IPS-15b (cell line): ENCODE measurements around the gene TK2.

ENCODE experiments used
- H3K27me3 ChIP-seq: one replicate; pipeline ENCODE4 v1.6.1; 2013; ENCODE audit warnings: low read length; ENCODE audit not compliant: control insufficient read depth, insufficient read depth
- H3K36me3 ChIP-seq: one replicate; pipeline ENCODE4 v1.6.1; 2013; ENCODE audit warnings: low read length; ENCODE audit not compliant: control insufficient read depth, insufficient read depth
- H3K4me1 ChIP-seq: one replicate; pipeline ENCODE4 v1.6.1; 2013; ENCODE audit warnings: mild to moderate bottlenecking, low read length; ENCODE audit not compliant: control insufficient read depth, insufficient read depth
- H3K4me3 ChIP-seq: one replicate; pipeline ENCODE4 v1.5.1; 2013; ENCODE audit warnings: low read depth, low read length
- H3K9ac ChIP-seq: one replicate; pipeline ENCODE4 v1.6.1; 2013; ENCODE audit warnings: low read depth, mild to moderate bottlenecking, low read length
- H3K9me3 ChIP-seq: one replicate; pipeline ENCODE4 v1.6.1; 2013; ENCODE audit warnings: mild to moderate bottlenecking, low read length; ENCODE audit not compliant: control insufficient read depth, insufficient read depth

The TK2 gene

GRCh38 chr16:66480265-66481080 is 69.4 kb downstream of the TK2 start:
- no peaks in the 10 kb centered on the region for H3K36me3 ChIP-seq
- no peak overlapping the region for H3K4me3 ChIP-seq
- no peak overlapping the region for H3K9ac ChIP-seq
- no peaks in the 10 kb centered on the region for H3K9me3 ChIP-seq
- H3K4me1 ChIP-seq: peaks cover 3% of the 10 kb centered on the region
- peaks cover 5% of the 10 kb centered on the region for H3K27me3 ChIP-seq

- Histone ChIP-seq H3K9me3 (no peaks in the 10 kb centered on the region), H3K9ac (no peak overlapping the region), H3K36me3 (no peaks in the 10 kb centered on the region), H3K4me1 (peaks cover 3% of the 10 kb centered on the region), H3K27me3 (peaks cover 5% of the 10 kb centered on the region), H3K4me3 (no peak overlapping the region)
These were observed 70.2 kb downstream of the TK2 start for GRCh38 chr16:66479661-66480264.

DNA sequence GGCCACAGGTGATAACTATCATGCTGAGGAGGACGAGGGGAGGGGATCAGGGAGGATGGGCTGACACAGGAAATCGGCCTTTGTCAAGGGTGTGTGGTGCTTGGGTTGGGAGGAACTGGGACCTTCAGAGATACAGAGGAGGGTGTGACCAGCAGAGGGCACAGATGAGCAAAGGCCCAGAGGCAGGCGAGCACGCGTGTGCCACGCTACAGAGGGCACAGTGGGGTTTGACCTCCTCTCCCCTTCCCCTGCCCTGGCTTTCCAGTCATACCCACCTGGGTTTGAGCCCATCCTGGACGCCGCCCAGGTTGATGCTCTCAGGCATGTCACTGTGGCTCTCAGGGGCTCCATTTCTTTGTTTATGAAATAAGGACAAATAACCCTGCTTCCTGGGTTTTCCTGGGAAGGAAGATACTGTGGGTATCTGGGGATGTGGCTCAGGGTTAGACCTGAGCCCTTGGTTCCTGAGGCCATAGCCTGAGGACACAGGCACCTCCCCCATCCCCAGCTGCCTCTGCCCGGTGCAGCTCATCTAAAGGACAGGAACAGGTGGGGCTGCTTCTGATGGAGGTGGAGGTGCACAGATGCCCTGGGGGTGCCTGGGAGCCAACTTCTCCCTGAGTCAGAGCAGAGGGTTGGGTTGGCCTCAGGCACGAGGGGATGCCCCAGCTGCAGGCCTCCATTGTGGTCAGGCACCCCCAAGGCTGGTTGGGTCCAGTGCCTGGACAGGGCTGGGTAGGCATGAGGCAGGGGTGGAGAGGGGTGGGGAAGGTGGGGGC is 71.0 kb downstream of the TK2 start:
- no peak overlapping the region for H3K9ac ChIP-seq
- H3K36me3 ChIP-seq: no peaks in the 10 kb centered on the region
- H3K4me1 ChIP-seq: peaks cover 3% of the 10 kb centered on the region
- peaks cover 5% of the 10 kb centered on the region for H3K27me3 ChIP-seq
- H3K9me3 ChIP-seq: no peaks in the 10 kb centered on the region
- H3K4me3 ChIP-seq: no peak overlapping the region

DNA sequence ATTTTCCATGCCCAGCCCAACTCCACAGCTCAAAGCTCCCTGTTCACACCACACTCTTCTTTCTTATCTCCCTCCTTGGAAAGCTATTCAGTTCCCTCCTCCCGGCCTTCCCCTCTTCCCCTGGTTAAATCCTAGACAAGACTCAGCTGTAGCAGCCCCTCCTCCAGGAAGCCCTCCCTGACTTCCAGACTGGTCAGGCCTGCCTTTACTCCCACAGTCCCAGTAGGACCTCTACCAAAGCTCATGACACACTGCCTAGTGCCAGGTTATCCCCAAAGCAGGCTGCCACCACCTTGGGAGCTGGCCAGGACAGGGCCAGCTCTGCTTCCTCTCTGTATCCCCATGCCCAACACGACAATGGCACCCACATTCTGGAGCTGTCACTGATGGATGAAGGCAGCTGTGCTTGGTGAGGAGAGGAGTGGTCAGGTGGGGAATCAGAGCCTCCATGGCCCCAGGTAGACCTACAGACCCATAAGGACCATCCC is 72.8 kb downstream of the TK2 start:
- no peaks in the 10 kb centered on the region for H3K36me3 ChIP-seq
- no peaks in the 10 kb centered on the region for H3K9me3 ChIP-seq
- H3K4me1 ChIP-seq: peaks cover 3% of the 10 kb centered on the region
- no peak overlapping the region for H3K4me3 ChIP-seq
- no peaks in the 10 kb centered on the region for H3K27me3 ChIP-seq
- no peak overlapping the region for H3K9ac ChIP-seq

DNA sequence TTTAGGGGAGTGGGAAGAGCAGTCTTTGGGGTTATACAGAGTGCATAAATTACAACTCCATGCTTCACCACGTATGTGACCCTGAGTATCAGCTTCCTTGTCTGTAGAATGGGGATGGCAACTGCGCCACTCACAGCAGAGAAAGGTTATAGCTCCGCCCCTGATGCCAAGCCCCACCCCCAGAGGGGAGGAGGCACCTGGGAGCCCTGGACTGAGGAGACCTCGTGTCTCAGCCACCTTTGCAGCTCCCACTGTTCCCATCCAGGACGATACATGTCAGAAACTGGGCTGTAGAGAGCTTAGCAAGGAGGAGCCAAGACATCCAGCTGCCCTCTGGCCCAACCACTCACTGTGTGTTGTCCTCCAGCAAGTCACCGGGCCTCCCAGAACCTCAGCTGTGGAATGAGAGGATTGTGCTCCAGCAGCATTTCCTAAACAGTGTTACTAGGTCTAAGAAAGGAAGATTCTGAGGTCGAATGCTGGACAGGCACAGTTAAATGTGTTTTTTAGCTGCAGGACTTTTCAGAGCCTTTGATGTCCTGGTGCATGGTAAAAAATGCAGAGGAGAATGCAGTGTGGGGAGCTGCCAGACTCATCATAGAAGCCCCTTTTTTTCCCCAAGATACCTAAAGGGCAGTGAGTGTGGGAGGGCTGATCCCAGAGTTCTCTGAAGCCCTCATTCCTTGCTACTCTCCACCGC is 73.4 kb downstream of the TK2 start:
- Histone ChIP-seq H3K27me3 (no peaks in the 10 kb centered on the region), H3K36me3 (no peaks in the 10 kb centered on the region), H3K4me1 (peaks cover 3% of the 10 kb centered on the region), H3K9me3 (no peaks in the 10 kb centered on the region), H3K9ac (no peak overlapping the region), H3K4me3 (no peak overlapping the region)

GRCh38 chr16:66475232-66475631 is 74.7 kb downstream of the TK2 start:
- H3K4me1 ChIP-seq: peaks cover 3% of the 10 kb centered on the region
- H3K27me3 ChIP-seq: no peaks in the 10 kb centered on the region
- no peak overlapping the region for H3K9ac ChIP-seq
- no peaks in the 10 kb centered on the region for H3K9me3 ChIP-seq
- no peak overlapping the region for H3K4me3 ChIP-seq
- H3K36me3 ChIP-seq: no peaks in the 10 kb centered on the region

DNA sequence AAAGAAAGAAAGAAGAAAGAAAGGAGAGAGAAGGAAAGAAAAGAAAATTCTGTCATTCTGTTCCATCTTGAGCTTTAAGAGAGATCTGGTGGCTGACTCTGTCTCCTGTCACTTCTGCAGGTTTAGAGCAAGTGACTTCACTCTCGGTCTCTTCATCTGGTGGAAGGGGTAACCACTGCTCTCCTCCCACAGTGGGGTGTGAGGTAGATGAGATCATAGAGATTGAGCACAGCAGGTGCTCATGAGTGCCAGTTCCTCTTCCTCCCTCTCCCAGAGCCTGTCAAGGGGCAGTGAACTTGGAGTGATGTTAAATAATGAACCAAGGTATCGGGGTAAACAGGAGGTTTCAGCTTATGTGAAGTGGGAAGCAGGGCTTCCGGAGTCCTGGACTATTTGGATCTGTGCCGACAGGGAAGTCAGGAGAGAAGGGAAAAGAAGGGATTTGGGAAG is 75.1 kb downstream of the TK2 start:
- H3K27me3 ChIP-seq: no peaks in the 10 kb centered on the region
- no peaks in the 10 kb centered on the region for H3K36me3 ChIP-seq
- H3K4me3 ChIP-seq: no peak overlapping the region
- H3K4me1 ChIP-seq: peaks cover 3% of the 10 kb centered on the region
- H3K9ac ChIP-seq: no peak overlapping the region
- H3K9me3 ChIP-seq: no peaks in the 10 kb centered on the region

GRCh38 chr16:66473654-66474519 is 76.0 kb downstream of the TK2 start:
- Histone ChIP-seq H3K4me1 (peaks cover 1% of the 10 kb centered on the region), H3K9ac (no peak overlapping the region), H3K27me3 (no peaks in the 10 kb centered on the region)

DNA sequence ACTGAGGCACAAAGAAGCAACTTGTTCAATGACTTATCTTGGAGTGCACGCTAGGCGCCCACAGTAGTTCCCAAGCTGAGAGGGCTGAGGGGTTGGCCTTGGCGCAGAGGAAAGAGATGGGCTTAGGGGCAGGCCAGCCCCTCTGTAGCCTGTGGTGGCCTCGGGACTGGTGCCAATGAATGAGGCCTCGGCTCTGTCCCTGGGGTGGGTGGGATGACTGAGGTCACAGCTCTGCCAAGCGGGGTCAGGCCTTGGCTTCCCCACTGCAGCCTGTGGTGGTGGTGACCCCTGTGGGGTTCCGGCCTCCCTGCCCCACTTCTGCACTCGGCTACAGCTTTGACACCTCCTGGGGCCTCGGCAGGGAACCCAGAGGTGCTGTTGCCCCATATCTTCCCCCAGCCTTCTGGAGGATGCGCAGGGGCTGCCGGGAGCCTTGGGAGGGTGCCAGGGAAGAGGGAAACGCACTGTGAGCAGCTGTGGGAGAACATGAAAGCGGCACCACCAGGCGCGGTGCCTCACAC is 76.8 kb downstream of the TK2 start:
- Histone ChIP-seq H3K4me3 (no peak overlapping the region), H3K27me3 (no peaks in the 10 kb centered on the region), H3K36me3 (no peaks in the 10 kb centered on the region), H3K9ac (no peak overlapping the region), H3K4me1 (no peaks in the 10 kb centered on the region), H3K9me3 (no peaks in the 10 kb centered on the region)

More at GRCh38 chr16:66473654-66474519, 76.0 kb downstream of the TK2 start:
- Histone ChIP-seq H3K9me3 (no peaks in the 10 kb centered on the region), H3K36me3 (no peaks in the 10 kb centered on the region), H3K4me3 (no peak overlapping the region)

GRCh38 chr16:66471716-66472393 is 78.1 kb downstream of the TK2 start:
- H3K9ac ChIP-seq: no peak overlapping the region
- no peaks in the 10 kb centered on the region for H3K27me3 ChIP-seq
- H3K4me3 ChIP-seq: no peak overlapping the region
- no peaks in the 10 kb centered on the region for H3K9me3 ChIP-seq
- H3K4me1 ChIP-seq: no peaks in the 10 kb centered on the region
- H3K36me3 ChIP-seq: no peaks in the 10 kb centered on the region
